ENCODE data around the gene LPCAT4.

DNA sequence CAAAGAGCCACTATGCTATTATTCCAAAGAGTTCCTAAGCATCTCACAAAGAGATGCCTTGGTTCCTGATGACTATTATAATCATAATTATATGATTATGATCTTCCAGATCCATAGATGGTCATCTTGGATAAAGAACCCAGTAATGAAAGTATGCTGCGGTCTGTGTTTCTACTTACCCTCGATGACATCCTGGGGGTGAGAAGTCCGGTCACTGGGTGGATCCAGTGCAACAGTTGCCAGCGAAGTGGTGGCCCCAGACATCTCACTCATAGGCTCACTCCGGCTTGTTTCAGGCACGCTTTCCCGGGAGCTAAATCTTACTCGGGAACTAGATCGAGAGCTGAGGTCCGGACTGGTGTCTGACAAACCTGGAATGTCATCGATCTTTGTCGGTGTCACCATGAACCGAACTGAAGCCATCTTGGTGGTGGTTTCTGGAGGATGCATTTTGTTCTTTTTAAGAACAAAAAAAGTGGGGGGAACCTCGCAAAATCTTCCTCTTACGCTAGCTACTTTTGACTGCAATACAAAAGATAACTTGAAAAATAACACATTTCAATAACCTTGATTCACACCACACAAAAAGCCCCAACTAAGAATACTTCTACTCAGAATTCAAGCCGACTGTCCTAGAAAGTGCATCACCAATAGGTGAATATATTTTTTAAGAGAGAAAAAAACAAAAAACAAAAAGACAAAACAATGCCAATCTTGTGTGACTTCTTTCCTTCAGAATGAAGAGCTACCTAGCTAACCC, 30.6 kb downstream of the LPCAT4 start:
- TF ChIP-seq CTCF (IDR thresholded peaks at IDR 0.05; ENCODE audit: borderline replicate concordance, extremely low read depth, low read length, poor library complexity, severe bottlenecking) (no peak), EZH2 (IDR thresholded peaks at IDR 0.05; ENCODE audit: borderline replicate concordance, low read depth, low read length, severe bottlenecking) (no peak)
